Heart left ventricle (tissue), 13 donors: ENCODE data around the gene HDAC4.

Experiments used
- CTCF ChIP-seq, 12 donors: fragments of 200-600 bp; sonication (generic) in 4 of 12; IDR thresholded peaks; one replicate each; pipeline versions ENCODE4 v1.5.0 to v1.8.0; 2018 to 2022; ENCODE audit warnings: antibody characterized with exemption in 12 of 12, mild to moderate bottlenecking in 5 of 12
- POLR2A ChIP-seq, 2 donors: fragments of 450-650 bp; IDR thresholded peaks; one replicate each; pipeline ENCODE4 v1.6.1; 2017; ENCODE audit warnings: antibody characterized with exemption in 2 of 2, mild to moderate bottlenecking in 2 of 2, moderate library complexity in 2 of 2
- donor health status: ischemic (EF 13 %, LVEDD 7.1; RV severe dilation, severe dysfunction).
- donor health status: DM: no; HTN: yes; CAD: no.
- donor health status: DM: no; HTN: no; CAD: no.
- donor health status: ischemic (EF 25% LVEDD 6.9; RV normal size, moderate dysfunction).
- donor health status: ischemic (EF 25% LVEDD 5.7; RV mildly dilated, moderate dysfunction).
- donor health status: ischemic (EF 35%, LVEDD 5.7; RV mildly dilated, moderate dysfunction).
- donor health status: nonischemic (EF 11% LVEDD 7.7; RV severe dilation, severe dysfunction).
- donor health status: DM: yes; HTN: yes; CAD: no.
- donor health status: PGD.
- donor health status: ischemic (EF 29% LVEDD 5.4; RV normal size, mild dysfunction).
- donor health status: nonischemic (EF 23%, LVEDD 6.1; RV moderate dilation, normal function).

GRCh38 chr2:239330836-239331235 lies 70.0 kb downstream of the HDAC4 start:
- no peak for TF ChIP-seq CTCF (IDR thresholded peaks at IDR 0.05)
- TF ChIP-seq POLR2A (IDR thresholded peaks at IDR 0.05) = no peak
